Esophagus squamous epithelium (tissue), 4 donors: Measurements from ENCODE around the gene PRG3.

Experiments
- POLR2A ChIP-seq, 4 donors: fragments of 450-650 bp; IDR thresholded peaks; one replicate each; pipeline ENCODE4 v1.6.1; 2017; ENCODE audit warnings: antibody characterized with exemption in 4 of 4, mild to moderate bottlenecking in 4 of 4, moderate library complexity in 3 of 4
- TF ChIP-seq, protein P1 (sequence below), 6 experiments: fragments of 450-650 bp in 4 of 6; fragments of 200-600 bp in 2 of 6; sonication (generic) in 2 of 6; IDR thresholded peaks; one replicate each; pipeline ENCODE4 v1.5.1; 2016 to 2019; ENCODE audit warnings: antibody characterized with exemption in 6 of 6, mild to moderate bottlenecking in 4 of 6, moderate library complexity in 4 of 6

DNA sequence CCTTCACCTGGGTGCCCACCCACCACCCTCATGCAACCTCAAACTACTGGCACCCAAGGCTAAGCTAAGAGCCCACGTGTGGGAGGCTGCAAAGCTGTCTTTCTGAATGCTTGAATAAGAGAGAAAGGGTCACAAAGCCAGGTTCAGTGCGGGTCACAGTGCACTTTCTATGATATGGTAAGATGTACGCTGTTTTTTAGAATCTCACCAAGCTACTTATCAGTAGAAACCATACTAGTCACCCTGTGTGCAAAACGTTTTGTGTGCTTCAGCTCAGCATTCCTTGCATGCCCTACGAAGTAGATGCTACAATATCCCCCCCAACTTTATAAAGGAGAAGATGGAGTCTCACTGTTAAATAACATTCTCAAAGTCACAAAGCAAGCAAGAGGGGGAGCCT is 27.9 kb downstream of the PRG3 start:
- TF ChIP-seq, protein P1, sequence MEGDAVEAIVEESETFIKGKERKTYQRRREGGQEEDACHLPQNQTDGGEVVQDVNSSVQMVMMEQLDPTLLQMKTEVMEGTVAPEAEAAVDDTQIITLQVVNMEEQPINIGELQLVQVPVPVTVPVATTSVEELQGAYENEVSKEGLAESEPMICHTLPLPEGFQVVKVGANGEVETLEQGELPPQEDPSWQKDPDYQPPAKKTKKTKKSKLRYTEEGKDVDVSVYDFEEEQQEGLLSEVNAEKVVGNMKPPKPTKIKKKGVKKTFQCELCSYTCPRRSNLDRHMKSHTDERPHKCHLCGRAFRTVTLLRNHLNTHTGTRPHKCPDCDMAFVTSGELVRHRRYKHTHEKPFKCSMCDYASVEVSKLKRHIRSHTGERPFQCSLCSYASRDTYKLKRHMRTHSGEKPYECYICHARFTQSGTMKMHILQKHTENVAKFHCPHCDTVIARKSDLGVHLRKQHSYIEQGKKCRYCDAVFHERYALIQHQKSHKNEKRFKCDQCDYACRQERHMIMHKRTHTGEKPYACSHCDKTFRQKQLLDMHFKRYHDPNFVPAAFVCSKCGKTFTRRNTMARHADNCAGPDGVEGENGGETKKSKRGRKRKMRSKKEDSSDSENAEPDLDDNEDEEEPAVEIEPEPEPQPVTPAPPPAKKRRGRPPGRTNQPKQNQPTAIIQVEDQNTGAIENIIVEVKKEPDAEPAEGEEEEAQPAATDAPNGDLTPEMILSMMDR (IDR thresholded peaks at IDR 0.05) = no peak
- TF ChIP-seq POLR2A (IDR thresholded peaks at IDR 0.05) = no peak
